ENCODE measurements around the gene ZBTB46.

- TF ChIP-seq, protein P1, sequence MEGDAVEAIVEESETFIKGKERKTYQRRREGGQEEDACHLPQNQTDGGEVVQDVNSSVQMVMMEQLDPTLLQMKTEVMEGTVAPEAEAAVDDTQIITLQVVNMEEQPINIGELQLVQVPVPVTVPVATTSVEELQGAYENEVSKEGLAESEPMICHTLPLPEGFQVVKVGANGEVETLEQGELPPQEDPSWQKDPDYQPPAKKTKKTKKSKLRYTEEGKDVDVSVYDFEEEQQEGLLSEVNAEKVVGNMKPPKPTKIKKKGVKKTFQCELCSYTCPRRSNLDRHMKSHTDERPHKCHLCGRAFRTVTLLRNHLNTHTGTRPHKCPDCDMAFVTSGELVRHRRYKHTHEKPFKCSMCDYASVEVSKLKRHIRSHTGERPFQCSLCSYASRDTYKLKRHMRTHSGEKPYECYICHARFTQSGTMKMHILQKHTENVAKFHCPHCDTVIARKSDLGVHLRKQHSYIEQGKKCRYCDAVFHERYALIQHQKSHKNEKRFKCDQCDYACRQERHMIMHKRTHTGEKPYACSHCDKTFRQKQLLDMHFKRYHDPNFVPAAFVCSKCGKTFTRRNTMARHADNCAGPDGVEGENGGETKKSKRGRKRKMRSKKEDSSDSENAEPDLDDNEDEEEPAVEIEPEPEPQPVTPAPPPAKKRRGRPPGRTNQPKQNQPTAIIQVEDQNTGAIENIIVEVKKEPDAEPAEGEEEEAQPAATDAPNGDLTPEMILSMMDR (IDR thresholded peaks at IDR 0.05): no peak
- no peak for TF ChIP-seq POLR2A (IDR thresholded peaks at IDR 0.05)
These were observed 88.6 kb downstream of the ZBTB46 start for GRCh38 chr20:63742381-63743024.
